Stomach (tissue), 9 donors: Measurements from ENCODE around the gene KCNH1. TPM values are rescaled to one million over a fixed set of nuclear protein-coding genes. Genes with fewer than 3 reads are reported as not detected.

ENCODE experiments used
- DNase-seq, 2 donors: peaks; one replicate each; pipeline versions ENCODE4 v3.0.0 to v3.0.0-alpha.2; 2013 to 2019
- H3K27ac ChIP-seq, 5 donors: fragments of 200-600 bp in 4 of 5; sonication (generic) in 4 of 5; one replicate each; pipeline ENCODE4 v1.5.1; 2013 to 2019; ENCODE audit warnings: mild to moderate bottlenecking in 1 of 5, moderate library complexity in 1 of 5
- H3K27me3 ChIP-seq, 3 donors: fragments of 200-600 bp; sonication (generic); one replicate each; pipeline ENCODE4 v1.5.1; 2017 to 2019; ENCODE audit warnings: mixed run types in 1 of 3
- H3K36me3 ChIP-seq, 4 donors: fragments of 200-600 bp; sonication (generic); 1 replicate in 3 of 4; 2 replicates in 1 of 4; pipeline ENCODE4 v1.5.1; 2016 to 2019
- H3K4me1 ChIP-seq, 4 donors: fragments of 200-600 bp; sonication (generic); one replicate each; pipeline ENCODE4 v1.5.1; 2016 to 2019
- H3K4me3 ChIP-seq, 4 donors: fragments of 200-600 bp; sonication (generic) in 3 of 4; one replicate each; pipeline ENCODE4 v1.5.1; 2016 to 2019; ENCODE audit warnings: mild to moderate bottlenecking in 1 of 4
- H3K9me3 ChIP-seq, 4 donors: fragments of 200-600 bp; sonication (generic); one replicate each; pipeline ENCODE4 v1.5.1; 2016 to 2019
- EP300 ChIP-seq: sonication (generic); formaldehyde crosslinking; IDR thresholded peaks from one replicate; pipeline ENCODE4 v1.6.1; 2017; ENCODE audit warnings: antibody characterized with exemption
- POLR2A ChIP-seq, 4 donors: fragments of 450-650 bp; IDR thresholded peaks; one replicate each; pipeline ENCODE4 v1.6.1; 2016; ENCODE audit warnings: antibody characterized with exemption in 4 of 4, control low read depth in 2 of 4, mild to moderate bottlenecking in 1 of 4, moderate library complexity in 1 of 4
- POLR2AphosphoS5 ChIP-seq, 3 donors: sonication (generic); formaldehyde crosslinking; IDR thresholded peaks; one replicate each; pipeline ENCODE4 v1.6.1; 2016; ENCODE audit warnings: antibody characterized with exemption in 3 of 3
- WGBS, 5 donors: extraction: QIAGEN DNeasy Blood & Tissue Kit in 3 of 5; methylation state at CpG; one replicate each; pipeline versions ENCODE4 v1.1.5 to v1.1.7; 2013 to 2018; 5-methylcytosine and 5-hydroxymethylcytosine counted together
- intact Hi-C: fragments of 100-400 bp; cut with DNase I; formaldehyde crosslinking; loops from one replicate; pipeline ENCODE4 v1.15.1; 2023; ENCODE audit warnings: low total_unique reads
- polyA plus RNA-seq, 3 donors: library from polyadenylated mRNA; stranded (reverse); fragments of 200-250 nt; gene quantifications; one replicate each; pipeline ENCODE4 v1.2.3, GENCODE V29; 2013
- total RNA-seq, 5 donors: library from RNA; depleted of rRNA; stranded (reverse); fragments of >200 nt; gene quantifications; one replicate each; pipeline versions ENCODE4 v1.1.0 to v1.2.3, GENCODE V29; 2014 to 2016
- TF ChIP-seq, protein P1 (sequence below), 7 experiments: fragments of 450-650 bp in 4 of 7; fragments of 200-600 bp in 3 of 7; sonication (generic) in 3 of 7; IDR thresholded peaks; one replicate each; pipeline ENCODE4 v1.5.1; 2016 to 2019; ENCODE audit warnings: antibody characterized with exemption in 7 of 7, control low read depth in 2 of 7, mild to moderate bottlenecking in 1 of 7
- donor health status: healthy with polysubstance abuse.
- donor health status: Bipolar disorder and iron deficiency.
- donor health status: healthy.

Gene KCNH1
- total and polyA plus RNA-seq, 8 donors = 0.10 to 6.8 (median 3.2) TPM; not detected in 1

- H3K4me3 ChIP-seq = no peak overlapping the region
- peaks cover 0 to 3% (median 0%) of the 10 kb centered on the region in 3 donors for H3K27me3 ChIP-seq
- no peak for DNase-seq
- no peaks in the 10 kb centered on the region for H3K9me3 ChIP-seq
- intact Hi-C loops = no loop called here
- WGBS, 5 donors = 46 to 74% (median 64%) methylated on average over 7 of the region's 7 CpGs
- H3K36me3 ChIP-seq = no peaks in the 10 kb centered on the region
- TF ChIP-seq POLR2AphosphoS5 (IDR thresholded peaks at IDR 0.05) (no peak), EP300 (no peak), POLR2A (IDR thresholded peaks at IDR 0.05) (no peak)
- TF ChIP-seq, protein P1, sequence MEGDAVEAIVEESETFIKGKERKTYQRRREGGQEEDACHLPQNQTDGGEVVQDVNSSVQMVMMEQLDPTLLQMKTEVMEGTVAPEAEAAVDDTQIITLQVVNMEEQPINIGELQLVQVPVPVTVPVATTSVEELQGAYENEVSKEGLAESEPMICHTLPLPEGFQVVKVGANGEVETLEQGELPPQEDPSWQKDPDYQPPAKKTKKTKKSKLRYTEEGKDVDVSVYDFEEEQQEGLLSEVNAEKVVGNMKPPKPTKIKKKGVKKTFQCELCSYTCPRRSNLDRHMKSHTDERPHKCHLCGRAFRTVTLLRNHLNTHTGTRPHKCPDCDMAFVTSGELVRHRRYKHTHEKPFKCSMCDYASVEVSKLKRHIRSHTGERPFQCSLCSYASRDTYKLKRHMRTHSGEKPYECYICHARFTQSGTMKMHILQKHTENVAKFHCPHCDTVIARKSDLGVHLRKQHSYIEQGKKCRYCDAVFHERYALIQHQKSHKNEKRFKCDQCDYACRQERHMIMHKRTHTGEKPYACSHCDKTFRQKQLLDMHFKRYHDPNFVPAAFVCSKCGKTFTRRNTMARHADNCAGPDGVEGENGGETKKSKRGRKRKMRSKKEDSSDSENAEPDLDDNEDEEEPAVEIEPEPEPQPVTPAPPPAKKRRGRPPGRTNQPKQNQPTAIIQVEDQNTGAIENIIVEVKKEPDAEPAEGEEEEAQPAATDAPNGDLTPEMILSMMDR (IDR thresholded peaks at IDR 0.05) = no peak
- no peaks in the 10 kb centered on the region for H3K4me1 ChIP-seq
- H3K27ac ChIP-seq = no peak overlapping the region
Measured at GRCh38 chr1:210905944-210906453, 227.9 kb downstream of the KCNH1 start.

GRCh38 chr1:210905365-210905904 lies 228.5 kb downstream of the KCNH1 start:
- 47 to 73% (median 64%) methylated on average over 4 of the region's 4 CpGs for WGBS, 5 donors
- H3K27me3 ChIP-seq = peaks cover 0 to 3% (median 0%) of the 10 kb centered on the region in 3 donors
- no peak overlapping the region for H3K27ac ChIP-seq
- intact Hi-C loops = no loop called here
- no peaks in the 10 kb centered on the region for H3K36me3 ChIP-seq
- no peaks in the 10 kb centered on the region for H3K9me3 ChIP-seq
- no peaks in the 10 kb centered on the region for H3K4me1 ChIP-seq
- H3K4me3 ChIP-seq = no peak overlapping the region
- no peak for DNase-seq
- TF ChIP-seq, protein P1 (IDR thresholded peaks at IDR 0.05) = no peak
- TF ChIP-seq POLR2A (IDR thresholded peaks at IDR 0.05) = no peak
- TF ChIP-seq POLR2AphosphoS5 (IDR thresholded peaks at IDR 0.05) = no peak
- no peak for TF ChIP-seq EP300

DNA sequence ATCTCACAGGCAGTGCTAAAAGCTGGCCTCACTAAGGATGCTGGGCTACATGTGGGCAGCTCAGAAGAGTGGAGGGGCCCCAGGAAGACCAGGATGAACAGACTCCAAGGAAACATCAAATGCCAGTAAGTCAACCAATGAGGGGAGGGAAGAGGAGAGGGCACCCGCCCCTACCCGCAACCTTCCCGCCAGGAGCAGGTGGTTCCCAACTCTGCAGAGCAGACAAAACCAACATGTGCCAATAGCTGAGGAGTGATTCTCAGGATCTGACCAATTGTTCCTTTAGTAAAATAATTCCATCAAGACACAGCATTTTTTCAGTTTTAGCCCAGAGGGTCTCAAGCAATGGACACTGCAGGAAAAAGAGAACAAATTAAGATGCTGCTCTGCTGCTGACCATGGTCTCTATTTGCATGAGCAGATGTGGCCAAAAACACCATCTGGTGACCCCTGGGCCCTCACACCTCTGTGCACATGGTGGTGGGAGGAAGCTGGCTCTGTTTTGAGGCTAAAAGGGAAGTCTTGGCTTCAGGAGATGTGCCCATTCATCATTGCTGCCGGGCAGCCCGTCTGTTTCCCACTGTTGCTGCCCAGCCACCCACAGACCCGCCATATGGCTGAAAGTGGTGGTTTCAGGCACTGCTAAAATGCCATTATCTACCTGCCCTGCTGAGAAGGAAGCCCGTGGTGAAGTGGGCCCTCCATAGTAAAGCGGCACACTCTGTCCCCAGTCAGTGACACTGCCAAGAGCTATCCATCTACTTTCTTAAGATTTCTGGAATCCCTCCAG lies 231.8 kb downstream of the KCNH1 start:
- Histone ChIP-seq H3K4me1 (no peaks in the 10 kb centered on the region), H3K27me3 (no peaks in the 10 kb centered on the region), H3K4me3 (no peak overlapping the region), H3K36me3 (no peaks in the 10 kb centered on the region), H3K27ac (no peak overlapping the region), H3K9me3 (no peaks in the 10 kb centered on the region)
- intact Hi-C loops = no loop called here
- 60 to 78% (median 70%) methylated on average over 8 of the region's 8 CpGs for WGBS, 5 donors
- TF ChIP-seq, protein P1 (IDR thresholded peaks at IDR 0.05) = no peak
- TF ChIP-seq POLR2AphosphoS5 (IDR thresholded peaks at IDR 0.05) = no peak
- TF ChIP-seq EP300 = no peak
- TF ChIP-seq POLR2A (IDR thresholded peaks at IDR 0.05) = no peak
- DNase-seq = no peak

DNA sequence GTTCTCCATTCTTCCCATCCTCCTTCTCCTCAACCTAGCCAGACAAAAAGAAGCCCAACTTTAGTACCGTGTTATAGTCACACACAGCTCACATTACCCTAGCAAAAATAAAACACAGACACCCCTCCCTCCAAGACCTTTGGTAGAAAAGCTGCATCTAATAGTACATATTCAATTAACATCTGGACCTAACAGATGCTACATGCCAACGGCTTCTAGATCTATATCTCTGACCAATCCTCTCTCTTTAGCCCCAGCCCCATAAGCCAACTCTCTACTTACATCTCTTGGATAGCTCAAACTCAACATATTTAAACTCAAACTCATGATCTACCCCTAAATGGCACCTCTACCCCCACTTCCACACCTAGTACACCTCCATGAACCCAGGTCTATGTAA lies 233.1 kb downstream of the KCNH1 start:
- Histone ChIP-seq H3K4me3 (no peak overlapping the region), H3K36me3 (no peaks in the 10 kb centered on the region), H3K4me1 (no peaks in the 10 kb centered on the region), H3K9me3 (no peaks in the 10 kb centered on the region), H3K27me3 (no peaks in the 10 kb centered on the region), H3K27ac (no peak overlapping the region)
- DNase-seq = no peak
- no peak for TF ChIP-seq POLR2A (IDR thresholded peaks at IDR 0.05)
- TF ChIP-seq POLR2AphosphoS5 (IDR thresholded peaks at IDR 0.05) = no peak
- TF ChIP-seq EP300 = no peak
- TF ChIP-seq, protein P1 (IDR thresholded peaks at IDR 0.05) = no peak
- WGBS, 5 donors = 58 to 77% (median 71%) methylated on average over 2 of the region's 2 CpGs
- intact Hi-C loops = no loop called here
